ENCODE measurements around the gene PCSK7.

DNA sequence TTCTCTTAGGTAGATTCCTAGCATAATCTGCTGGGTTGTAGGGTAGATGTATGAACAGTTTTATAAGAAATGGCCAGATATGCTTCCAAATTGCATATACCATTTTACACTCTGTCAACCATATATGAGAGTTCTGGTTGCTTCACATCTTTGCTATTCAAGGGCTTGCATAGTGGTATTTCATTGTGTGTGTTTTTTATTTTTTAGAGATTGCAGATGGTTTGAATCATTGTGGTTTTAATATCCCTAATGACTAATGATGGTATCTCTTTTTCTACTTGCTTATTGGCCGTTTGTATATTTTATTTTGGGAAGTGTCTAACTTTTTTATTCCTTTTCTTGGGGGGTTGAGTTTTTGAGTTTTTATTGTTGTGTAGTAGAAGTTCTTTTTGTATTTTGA lies 27.5 kb upstream of the PCSK7 start:
- TF ChIP-seq, protein P1, sequence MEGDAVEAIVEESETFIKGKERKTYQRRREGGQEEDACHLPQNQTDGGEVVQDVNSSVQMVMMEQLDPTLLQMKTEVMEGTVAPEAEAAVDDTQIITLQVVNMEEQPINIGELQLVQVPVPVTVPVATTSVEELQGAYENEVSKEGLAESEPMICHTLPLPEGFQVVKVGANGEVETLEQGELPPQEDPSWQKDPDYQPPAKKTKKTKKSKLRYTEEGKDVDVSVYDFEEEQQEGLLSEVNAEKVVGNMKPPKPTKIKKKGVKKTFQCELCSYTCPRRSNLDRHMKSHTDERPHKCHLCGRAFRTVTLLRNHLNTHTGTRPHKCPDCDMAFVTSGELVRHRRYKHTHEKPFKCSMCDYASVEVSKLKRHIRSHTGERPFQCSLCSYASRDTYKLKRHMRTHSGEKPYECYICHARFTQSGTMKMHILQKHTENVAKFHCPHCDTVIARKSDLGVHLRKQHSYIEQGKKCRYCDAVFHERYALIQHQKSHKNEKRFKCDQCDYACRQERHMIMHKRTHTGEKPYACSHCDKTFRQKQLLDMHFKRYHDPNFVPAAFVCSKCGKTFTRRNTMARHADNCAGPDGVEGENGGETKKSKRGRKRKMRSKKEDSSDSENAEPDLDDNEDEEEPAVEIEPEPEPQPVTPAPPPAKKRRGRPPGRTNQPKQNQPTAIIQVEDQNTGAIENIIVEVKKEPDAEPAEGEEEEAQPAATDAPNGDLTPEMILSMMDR (tag by site-specific recombination; IDR thresholded peaks at IDR 0.05), result no peak
- TF ChIP-seq, protein P2, sequence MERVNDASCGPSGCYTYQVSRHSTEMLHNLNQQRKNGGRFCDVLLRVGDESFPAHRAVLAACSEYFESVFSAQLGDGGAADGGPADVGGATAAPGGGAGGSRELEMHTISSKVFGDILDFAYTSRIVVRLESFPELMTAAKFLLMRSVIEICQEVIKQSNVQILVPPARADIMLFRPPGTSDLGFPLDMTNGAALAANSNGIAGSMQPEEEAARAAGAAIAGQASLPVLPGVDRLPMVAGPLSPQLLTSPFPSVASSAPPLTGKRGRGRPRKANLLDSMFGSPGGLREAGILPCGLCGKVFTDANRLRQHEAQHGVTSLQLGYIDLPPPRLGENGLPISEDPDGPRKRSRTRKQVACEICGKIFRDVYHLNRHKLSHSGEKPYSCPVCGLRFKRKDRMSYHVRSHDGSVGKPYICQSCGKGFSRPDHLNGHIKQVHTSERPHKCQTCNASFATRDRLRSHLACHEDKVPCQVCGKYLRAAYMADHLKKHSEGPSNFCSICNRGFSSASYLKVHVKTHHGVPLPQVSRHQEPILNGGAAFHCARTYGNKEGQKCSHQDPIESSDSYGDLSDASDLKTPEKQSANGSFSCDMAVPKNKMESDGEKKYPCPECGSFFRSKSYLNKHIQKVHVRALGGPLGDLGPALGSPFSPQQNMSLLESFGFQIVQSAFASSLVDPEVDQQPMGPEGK (tag by site-specific recombination; IDR thresholded peaks at IDR 0.05), result no peak
- TF ChIP-seq ZBTB21 (tag by site-specific recombination; IDR thresholded peaks at IDR 0.05), result no peak
- TF ChIP-seq, protein P3, sequence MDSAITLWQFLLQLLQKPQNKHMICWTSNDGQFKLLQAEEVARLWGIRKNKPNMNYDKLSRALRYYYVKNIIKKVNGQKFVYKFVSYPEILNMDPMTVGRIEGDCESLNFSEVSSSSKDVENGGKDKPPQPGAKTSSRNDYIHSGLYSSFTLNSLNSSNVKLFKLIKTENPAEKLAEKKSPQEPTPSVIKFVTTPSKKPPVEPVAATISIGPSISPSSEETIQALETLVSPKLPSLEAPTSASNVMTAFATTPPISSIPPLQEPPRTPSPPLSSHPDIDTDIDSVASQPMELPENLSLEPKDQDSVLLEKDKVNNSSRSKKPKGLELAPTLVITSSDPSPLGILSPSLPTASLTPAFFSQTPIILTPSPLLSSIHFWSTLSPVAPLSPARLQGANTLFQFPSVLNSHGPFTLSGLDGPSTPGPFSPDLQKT (IDR thresholded peaks at IDR 0.05; ENCODE audit: borderline replicate concordance, low read depth, low read length), result no peak
- TF ChIP-seq YY1 (tag by site-specific recombination; IDR thresholded peaks at IDR 0.05), result no peak
- TF ChIP-seq, protein P4, sequence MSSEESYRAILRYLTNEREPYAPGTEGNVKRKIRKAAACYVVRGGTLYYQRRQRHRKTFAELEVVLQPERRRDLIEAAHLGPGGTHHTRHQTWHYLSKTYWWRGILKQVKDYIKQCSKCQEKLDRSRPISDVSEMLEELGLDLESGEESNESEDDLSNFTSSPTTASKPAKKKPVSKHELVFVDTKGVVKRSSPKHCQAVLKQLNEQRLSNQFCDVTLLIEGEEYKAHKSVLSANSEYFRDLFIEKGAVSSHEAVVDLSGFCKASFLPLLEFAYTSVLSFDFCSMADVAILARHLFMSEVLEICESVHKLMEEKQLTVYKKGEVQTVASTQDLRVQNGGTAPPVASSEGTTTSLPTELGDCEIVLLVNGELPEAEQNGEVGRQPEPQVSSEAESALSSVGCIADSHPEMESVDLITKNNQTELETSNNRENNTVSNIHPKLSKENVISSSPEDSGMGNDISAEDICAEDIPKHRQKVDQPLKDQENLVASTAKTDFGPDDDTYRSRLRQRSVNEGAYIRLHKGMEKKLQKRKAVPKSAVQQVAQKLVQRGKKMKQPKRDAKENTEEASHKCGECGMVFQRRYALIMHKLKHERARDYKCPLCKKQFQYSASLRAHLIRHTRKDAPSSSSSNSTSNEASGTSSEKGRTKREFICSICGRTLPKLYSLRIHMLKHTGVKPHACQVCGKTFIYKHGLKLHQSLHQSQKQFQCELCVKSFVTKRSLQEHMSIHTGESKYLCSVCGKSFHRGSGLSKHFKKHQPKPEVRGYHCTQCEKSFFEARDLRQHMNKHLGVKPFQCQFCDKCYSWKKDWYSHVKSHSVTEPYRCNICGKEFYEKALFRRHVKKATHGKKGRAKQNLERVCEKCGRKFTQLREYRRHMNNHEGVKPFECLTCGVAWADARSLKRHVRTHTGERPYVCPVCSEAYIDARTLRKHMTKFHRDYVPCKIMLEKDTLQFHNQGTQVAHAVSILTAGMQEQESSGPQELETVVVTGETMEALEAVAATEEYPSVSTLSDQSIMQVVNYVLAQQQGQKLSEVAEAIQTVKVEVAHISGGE (tag by site-specific recombination; conservative IDR thresholded peaks at IDR 0.05; ENCODE audit: low read depth), result no peak
- TF ChIP-seq ZNF521 (tag by site-specific recombination; IDR thresholded peaks at IDR 0.05), result no peak
- TF ChIP-seq ZBTB8A (tag by site-specific recombination; IDR thresholded peaks at IDR 0.05), result no peak
- no peak for TF ChIP-seq ZNF596 (tag by site-specific recombination; IDR thresholded peaks at IDR 0.05)
- TF ChIP-seq ZNF274 (IDR thresholded peaks at IDR 0.05; ENCODE audit: low read length), result no peak
- no peak for TF ChIP-seq ZNF274 (tag by site-specific recombination; IDR thresholded peaks at IDR 0.05; ENCODE audit: borderline replicate concordance)
- no peak for TF ChIP-seq ZNF670 (tag by site-specific recombination; IDR thresholded peaks at IDR 0.05; ENCODE audit: low read depth)
- TF ChIP-seq, protein P5, sequence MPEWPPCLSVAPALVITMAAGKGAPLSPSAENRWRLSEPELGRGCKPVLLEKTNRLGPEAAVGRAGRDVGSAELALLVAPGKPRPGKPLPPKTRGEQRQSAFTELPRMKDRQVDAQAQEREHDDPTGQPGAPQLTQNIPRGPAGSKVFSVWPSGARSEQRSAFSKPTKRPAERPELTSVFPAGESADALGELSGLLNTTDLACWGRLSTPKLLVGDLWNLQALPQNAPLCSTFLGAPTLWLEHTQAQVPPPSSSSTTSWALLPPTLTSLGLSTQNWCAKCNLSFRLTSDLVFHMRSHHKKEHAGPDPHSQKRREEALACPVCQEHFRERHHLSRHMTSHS (tag by site-specific recombination; IDR thresholded peaks at IDR 0.05), result no peak
- TF ChIP-seq ZNF175 (tag by site-specific recombination; IDR thresholded peaks at IDR 0.05), result no peak

Data from HEK293 (cell line).